ENCODE results near the gene FAM120B.
"Not testable (repeated sequence)": the region's sequence is repeated elsewhere in the genome, so short reads cannot be mapped to it uniquely, and the experiment has no call there.

Gene FAM120B

DNA sequence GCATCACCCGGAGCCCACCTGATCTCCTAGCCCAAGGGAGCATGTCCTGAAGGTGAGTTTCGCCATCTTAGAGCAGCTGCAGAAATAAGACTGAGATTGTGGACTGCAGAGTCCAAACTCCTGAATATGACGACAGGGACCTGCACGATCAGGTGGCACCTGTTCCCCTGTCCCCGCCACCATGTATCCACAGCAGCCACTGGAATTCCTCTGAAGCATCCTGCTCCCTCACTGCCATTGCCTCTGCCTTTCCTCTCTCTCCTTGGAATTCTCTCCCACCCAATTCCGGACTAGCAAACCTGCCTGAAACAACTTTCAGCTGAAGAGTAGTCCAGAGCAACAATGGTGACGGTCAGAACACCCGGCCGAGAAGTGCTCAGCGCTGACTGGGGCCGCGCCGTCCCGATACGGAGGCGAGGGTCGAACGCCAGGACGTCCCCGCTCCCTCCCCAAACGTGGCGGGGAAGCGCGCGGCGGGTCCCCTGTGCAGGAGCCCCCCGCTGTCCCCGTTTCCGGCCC, 694 bp upstream of the FAM120B start:
- no peak for DNase-seq

DNA sequence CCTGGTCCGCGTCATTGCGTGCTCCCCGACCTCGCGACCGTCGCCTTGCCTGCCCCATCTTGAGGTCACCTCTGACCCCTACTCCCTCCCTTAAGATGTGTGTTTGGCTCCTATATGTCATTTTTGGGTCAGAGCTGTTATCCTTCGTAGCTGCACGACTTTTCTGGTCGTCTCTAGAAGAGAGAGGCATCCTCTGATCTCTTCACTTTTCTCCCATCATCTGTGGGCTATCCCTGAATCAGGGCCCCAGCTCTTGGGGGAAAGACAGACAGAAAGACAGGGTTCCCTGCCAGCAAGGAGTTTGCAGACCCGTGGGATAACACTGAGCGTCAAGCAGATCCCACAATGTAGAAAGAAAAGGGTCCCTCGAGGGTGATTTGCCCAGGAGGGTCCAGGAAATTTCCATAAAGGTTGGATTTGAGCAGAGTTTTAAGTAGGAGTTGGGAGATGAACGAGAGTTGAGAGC, 555 bp downstream of the FAM120B start:
- no peak for DNase-seq

DNA sequence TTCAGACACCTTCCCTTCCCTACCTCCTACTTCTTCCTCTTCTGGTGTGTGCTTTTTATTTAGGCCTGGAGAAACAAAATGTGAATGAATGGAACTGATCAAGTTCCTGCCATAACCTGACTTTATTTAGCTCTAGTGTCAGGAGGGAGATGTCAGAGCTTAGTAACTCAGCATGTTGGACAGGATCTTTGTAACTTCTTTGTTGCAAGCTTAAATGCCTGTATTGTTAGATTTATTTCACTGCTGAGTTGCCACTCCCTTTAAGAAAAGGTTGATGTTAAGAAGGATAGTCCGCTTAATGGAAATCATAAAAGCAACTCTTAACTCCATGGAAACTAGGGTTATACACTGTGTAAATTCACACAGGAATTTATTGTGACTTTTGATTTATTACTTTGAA, 2.2 kb downstream of the FAM120B start:
- no peak for DNase-seq

DNA sequence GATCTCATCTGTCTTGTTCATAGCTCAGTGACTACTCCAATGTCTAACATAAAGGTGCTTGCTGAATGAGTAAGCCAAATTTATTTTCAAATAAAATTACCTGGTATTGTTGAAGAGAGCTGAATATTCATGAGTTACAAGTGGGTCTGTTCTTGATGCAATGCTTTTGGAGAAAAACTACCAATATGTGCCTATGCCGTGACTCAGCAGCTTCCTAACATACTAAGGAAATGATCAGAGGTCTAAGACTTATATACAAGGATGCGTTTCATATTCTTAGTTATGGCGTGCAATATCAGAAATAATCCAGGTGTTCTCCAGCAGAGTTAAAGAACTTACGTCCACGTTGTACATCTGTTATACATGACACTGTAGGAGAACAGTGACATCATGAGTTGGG, 5.1 kb downstream of the FAM120B start:
- DNase-seq: no peak

DNA sequence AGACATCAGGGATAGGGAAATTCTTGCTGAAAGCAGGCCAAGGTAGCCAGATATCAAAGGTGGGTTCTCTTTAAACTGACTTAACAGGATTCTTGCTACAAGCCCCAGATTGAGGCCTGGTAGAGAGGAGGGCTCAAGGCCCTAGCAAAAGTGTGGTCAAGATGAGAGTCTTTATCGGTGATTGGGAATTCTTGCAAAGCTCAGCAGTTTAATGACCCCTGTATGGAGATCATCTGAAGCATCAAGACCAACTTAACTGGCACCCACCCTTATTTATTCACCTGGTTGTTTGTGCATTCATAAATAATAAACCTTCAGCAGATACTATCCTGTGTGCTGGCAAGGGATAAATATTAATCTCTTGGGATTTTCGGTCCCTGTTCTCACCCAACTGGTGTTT, 6.3 kb downstream of the FAM120B start:
- no peak for DNase-seq

DNA sequence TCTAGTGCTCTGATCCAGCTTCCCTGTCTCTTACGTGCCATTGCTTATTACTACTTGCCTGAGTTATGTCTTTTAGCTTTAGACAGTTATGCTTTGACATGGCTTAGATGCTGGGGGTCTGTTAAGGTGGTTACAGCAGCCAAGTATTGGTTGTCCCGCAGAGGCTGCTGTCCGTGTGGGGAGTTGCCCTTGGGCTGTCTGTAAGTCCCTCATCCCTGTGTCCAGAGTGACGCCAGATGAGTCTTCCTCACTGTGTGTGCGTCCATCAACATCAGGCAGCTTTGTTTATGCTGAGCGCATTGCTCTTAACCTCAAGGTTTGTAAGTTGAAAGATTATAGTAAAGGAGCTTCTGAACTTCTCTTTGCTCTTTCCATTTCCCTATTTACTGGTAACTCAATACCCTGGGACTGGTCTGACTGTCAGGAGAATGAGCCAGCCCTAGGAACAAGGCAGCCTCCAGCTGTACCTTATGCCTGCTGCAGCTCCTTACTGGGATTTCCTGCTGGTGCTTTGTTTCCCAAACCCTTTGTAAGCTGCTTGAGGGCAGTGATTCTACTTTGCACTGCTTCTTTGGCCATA, 7.2 kb downstream of the FAM120B start:
- DNase-seq: no peak

DNA sequence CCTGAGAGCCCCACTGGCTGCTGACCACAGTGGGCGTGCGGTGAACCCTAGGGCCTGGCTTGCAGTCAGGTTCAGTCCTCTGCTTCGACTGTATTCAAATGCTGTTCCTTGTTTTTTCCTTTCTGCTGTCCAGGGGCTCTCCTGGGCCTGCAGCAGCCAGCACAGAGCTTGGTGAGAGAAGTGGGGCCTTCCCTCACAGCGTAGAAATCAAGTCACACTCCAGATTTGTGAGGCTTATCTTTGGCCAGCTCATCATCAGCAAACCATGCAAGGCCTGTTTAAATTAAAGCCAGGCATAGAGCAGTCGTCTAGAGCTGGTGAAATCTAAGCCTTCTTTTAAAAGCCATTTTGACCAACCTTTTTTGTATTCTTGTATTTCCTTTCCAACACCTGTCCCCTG, 8.4 kb downstream of the FAM120B start:
- no peak for DNase-seq

DNA sequence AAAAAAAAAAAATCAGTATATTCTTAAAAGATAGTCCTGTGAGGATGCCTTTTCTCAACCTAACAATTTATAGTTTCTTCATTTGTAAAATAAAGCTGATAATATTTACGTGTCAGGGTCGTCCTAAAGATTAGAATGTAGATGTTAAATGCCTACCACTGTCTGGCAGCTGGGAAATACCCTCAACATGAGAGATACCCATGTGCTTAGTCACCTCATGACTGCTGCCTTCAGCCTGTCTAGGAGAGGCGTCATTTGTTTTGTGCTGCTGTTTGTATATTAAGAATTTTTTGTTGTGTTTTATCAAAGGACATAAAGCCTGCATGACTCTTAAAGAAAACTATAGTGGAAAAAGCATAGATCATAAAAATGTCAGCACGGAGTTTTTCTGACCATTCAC, 9.5 kb downstream of the FAM120B start:
- DNase-seq: no peak

DNA sequence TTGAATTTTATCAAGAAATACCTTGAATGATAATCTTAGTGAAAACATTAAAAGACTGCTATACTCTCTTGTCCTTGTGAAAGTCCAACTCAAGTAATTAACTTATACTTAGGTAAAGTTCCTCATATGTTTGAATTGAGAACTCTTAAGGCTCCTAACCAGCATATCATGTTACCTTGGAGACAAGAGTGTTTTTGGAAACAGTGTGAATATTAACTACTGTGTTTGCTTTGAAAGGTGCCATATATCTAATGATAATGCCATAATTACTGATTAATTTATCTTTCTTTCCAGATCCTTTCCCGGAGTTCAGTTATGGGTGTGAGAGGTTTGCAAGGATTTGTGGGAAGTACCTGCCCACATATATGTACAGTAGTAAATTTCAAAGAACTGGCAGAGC, 10.5 kb downstream of the FAM120B start:
- DNase-seq: no peak

DNA sequence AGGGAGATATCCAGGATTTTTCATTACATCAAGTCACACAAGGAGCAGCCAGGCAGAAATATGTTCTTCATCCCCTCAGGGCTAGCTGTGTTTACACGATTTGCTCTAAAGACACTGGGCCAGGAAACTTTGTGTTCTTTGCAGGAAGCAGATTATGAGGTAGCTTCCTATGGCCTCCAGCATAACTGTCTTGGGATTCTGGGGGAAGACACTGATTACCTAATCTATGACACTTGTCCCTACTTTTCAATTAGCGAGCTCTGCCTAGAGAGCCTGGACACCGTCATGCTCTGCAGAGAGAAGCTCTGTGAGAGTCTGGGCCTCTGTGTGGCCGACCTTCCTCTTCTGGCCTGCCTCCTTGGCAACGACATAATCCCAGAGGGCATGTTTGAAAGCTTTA, 11.2 kb downstream of the FAM120B start:
- DNase-seq: no peak

DNA sequence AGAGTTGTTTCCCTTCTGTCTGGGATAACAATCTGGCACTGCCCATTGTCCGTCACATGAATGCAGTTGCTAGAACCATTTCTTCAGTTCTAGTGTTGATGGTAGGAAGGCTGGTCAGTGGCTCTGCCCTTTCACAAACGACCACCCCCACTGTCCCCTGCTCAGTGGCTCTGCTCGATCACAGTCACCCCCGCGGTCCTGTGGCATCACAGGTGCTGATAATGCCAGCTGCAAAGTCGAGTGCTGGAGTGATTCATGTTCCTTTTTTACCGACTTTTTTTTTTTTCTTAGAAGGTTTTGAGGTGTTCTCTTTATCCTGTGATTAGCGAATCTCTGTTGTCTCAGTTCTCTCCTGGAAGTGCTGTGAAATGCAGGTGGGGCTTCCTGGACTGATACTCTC, 22.8 kb downstream of the FAM120B start:
- no peak for DNase-seq

DNA sequence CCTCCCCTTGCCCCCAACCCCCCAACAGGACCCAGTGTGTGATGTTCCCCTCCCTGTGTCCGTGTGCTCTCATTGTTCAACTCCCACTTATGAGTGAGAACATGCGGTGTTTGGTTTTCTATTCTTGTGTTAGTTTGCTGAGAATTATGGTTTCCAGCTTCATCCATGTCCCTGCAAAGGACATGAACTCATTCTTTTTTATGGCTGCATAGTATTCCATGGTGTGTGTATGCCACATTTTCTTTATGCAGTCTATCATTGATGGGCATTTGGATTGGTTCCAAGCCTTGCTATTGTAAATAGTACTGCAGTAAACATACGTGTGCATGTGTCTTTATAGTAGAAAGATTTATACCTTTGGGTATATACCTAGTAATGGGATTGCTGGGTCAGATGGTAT, 28.6 kb downstream of the FAM120B start:
- DNase-seq: not testable (repeated sequence)

DNA sequence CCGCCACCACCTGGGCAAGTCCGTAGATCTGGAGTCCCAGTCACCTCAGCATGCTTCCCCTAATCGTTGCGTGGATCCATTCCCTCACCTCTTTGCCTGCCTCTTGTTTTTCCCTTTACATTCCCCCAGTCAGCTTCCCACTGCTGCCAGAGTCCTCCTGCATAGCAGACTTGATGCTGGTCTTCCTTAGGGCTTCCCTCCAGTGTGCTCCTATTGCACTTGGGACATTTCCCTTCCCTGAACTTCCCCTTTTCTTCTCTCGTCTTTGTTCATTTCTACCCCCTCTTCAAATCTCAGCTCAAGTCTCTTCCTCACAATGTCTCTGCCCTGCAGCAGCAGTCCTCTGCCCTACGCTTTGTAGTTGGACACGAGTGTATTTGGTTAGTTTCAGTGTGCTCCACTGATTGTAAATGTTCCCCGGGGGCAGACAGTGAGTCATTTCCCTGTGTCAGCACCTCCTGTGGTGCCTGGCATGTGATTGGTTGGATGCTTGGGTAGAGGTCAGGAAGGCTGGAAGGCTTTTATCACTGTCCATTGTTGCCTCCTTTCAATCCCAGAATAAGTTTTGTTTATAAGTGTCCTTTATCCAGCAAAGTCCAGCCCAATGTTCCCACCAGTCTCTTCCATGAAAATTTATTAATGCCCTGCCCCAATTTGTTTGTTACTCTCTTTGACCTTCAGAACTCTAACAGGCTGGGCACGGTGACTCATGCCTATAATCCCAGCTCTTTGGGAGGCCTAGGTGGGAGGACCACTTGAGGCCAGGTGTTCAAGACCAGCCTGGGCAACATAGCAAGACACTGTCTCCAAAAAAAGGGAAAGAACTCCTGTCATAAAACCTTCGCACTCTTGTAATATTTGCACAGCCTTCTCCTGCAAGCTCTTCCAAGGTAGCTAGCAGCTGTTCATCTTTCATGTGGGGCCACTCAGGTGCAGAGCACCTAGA, 38.3 kb downstream of the FAM120B start:
- DNase-seq: no peak

DNA sequence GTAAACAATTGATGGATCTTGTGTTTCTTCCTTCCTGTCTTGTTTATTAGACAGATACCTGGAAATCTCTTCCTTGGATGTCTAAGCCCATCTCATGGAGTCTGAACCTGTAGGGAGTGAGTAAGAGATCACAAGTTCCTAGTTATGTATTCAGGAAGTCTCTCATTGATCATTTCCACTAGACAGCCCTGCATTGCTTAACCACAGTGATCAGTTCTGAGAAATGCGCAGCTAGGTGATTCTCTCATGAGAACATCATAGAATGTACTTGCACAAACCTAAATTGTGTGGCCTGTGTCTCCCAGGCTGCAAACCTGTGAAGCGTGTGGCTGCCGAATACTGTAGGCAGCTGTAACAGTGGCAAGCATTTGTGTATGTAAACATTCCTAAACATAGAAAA, 39.1 kb downstream of the FAM120B start:
- DNase-seq: no peak

DNA sequence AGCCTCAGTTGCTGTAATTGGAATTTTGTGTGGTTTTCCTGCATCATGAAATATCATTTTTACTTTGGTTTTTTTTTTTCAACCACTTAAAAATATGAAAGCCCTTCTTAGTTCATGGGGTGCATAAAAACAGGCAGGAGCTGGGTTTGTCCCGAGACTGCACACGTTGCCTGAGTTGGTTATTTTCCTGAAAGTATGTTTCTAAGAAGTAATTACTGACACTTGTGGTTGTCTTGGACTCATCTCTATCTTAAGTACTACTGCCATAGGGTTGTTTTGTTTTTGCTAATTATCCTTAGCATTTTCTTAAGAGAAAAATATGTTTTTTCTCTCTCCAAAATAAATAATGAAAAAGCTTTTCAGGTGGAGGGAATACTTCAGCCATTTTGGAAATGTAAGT, 40.1 kb downstream of the FAM120B start:
- DNase-seq: no peak

DNA sequence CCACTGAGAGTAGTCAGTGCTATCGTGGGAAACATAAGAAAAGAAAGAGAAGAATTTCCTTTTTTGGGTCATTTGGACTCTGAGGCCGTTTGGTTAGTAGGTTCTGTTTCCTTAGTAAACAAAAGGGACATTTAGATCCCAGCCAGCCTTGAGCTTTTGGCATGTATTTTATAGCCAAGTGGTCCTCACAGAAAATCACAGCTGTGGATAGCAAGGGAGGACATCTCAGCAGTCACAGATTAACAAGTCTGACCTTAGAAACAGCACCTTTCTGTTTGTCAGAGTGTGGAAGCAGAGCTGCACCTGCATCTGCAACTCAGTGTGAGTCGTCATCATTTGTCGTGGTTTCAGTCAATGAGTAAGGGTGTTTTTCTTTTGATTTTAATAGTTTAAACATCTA, 40.5 kb downstream of the FAM120B start:
- no peak for DNase-seq

DNA sequence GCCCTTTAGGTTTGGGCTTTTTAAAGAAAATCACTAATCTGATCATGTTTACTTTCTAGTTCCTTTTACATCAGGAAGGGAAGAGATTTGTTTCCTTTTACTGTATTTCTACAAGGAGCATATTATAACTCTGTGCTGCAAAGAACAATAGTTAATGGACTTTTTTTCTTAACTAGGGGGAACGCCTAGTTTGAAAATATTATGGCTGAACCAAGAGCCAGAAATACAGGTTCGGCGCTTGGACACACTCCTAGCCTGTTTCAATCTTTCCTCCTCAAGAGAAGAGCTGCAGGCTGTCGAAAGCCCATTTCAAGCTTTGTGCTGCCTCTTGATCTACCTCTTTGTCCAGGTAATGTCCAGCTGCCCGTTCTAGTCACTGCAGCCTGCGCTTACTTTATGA, 41.4 kb downstream of the FAM120B start:
- no peak for DNase-seq

DNA sequence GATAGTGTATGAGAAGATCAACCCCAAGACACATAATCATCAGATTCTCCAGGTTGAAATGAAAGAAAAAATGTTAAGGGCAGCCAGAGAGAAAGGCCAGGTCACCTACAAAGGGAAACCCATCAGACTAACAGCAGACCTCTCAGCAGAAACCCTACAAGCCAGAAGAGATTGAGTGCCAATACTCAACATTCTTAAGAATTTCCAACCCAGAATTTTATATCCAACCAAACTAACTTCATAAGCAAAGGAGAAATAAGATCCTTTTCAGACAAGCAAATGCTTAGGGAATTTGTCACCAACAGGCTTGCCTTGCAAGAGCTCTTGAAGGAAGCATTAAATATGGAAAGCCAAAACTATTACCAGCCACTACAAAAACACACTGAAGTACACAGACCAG, 44.9 kb downstream of the FAM120B start:
- DNase-seq: not testable (repeated sequence)

DNA sequence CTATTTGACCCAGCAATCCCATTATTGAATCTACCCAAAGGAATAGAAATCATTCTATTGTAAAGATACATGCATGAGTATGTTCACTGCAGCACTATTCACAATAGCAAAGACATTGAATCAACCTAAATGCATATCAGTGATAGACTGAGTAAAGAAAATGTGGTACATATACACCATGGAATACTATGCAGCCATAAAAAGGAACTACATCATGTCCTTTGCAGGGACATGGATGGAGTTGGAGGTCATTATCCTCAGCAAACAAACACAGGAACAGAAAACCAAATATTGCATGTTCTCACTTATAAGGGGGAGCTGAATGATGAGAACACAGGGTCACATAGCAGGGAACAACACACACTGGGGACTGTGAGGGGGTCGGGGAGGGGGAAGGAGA, 48.6 kb downstream of the FAM120B start:
- not testable (repeated sequence) for DNase-seq

DNA sequence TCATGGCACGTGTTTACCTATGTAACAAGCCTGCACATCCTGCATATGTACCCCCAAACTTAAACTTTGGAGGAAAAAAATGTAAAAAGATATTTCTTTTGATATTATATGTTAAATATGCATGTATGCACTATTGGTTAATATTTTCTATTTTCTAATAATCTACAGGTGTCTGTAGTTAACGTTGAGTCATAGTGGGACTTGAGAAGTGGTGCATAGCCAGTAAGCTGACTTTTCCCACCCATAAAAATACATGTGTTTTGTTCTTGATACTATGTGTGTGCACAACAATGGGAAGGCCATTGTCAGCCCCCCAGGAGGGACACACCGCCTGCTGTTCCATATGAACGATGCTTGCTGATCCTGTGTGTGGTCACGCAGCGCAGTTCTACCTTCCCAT, 49.1 kb downstream of the FAM120B start:
- no peak for DNase-seq

DNA sequence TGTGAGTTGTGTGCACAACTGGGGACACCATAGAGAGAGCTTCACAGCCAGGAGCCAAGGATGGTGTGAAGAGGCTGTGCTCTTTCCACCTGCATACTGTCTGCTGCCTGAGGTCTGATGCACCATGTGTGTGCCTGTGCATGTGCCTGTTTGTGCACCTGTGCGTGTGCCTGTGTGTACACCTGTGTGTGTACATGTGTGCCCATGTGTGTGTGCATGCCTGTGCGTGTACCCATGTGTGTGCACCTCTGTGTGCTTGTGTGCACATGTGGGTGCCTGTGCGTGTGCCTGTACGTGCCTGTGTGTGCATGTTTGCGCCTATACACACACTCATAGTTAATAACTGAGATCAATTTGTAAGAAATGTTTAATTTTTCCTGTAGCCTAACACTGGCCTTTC, 51.3 kb downstream of the FAM120B start:
- DNase-seq: no peak

DNA sequence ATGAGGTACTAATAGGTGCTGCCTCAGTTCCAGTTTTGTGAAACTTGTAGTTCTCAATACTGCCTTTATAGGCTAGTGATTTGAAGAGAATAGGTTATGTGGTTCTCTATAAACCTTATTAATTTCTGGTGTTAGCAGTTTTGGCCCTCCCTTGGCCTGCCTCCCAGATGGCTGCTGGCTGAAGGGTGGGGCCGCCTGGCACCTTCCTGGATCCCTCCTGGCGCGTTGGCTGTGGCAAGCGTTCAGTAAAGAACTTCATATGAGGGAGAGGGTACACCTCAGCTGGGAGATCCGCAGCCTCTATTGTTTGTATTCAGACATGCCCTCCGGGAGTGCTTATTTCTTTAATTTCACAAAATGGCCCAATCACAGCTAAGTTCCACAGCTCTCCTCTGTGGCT, 51.9 kb downstream of the FAM120B start:
- no peak for DNase-seq

DNA sequence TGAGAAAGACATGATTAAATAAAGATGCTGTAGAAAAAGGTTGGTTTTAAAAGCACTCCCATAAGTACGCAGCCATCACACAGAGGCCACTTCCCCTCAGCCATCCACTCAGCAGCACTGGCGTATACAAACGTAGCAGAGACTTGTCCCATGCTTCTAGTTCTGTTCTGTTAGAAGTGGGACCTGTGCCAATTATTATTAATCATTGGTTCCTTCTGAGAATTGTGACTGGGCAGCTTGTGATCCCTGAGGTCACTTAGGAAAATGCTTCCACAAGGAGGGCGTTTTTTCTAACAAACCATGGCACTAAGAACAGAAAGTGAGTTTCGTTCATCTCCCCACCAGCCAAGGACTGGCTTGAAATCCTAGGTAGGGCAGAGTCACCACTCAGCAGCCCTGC, 53.9 kb downstream of the FAM120B start:
- no peak for DNase-seq

DNA sequence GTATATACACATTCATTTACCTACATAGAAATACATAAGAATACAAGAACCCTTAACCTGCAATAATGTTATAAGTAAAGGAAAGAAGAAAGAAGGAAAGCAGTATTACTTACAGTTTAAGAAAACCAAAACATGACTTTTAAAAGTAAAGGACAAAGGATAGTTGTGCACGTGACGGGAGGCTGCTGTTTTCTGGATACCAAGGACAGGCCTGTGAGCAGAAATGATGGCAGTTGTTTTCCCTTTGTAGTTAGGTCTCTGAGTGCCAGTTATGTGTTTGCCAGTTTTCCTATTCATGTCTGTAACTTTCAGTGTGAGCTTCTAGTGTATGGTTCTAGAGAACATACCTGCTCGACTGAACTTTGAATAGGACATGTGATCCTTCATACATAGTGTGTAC, 54.8 kb downstream of the FAM120B start:
- DNase-seq: no peak

All from activated CD4-positive, CD25-positive, alpha-beta regulatory T cell (primary cell).